Measurements from ENCODE around the gene POU3F2. TPM values are rescaled to one million over a fixed set of nuclear protein-coding genes. Genes with fewer than 3 reads are reported as not detected.

POU3F2 gene
- total RNA-seq, 1 donor from 2014 or later = not detected

GRCh38 chr6:98830146-98830545 is 4.2 kb upstream of the POU3F2 start:
- DNase-seq (ENCODE audit: low read depth, low spot score) = no peak

- no peak for DNase-seq (ENCODE audit: low read depth, low spot score)
Observed at GRCh38 chr6:98831057-98831958, 3.1 kb upstream of the POU3F2 start.

- no peak for DNase-seq (ENCODE audit: low read depth, low spot score)
Observed at GRCh38 chr6:98831959-98832283, 2.5 kb upstream of the POU3F2 start.

GRCh38 chr6:98832284-98833056 is 1.9 kb upstream of the POU3F2 start:
- DNase-seq (ENCODE audit: low read depth, low spot score) = no peak

- no peak for DNase-seq (ENCODE audit: low read depth, low spot score)
Observed at GRCh38 chr6:98833057-98833306, 1.4 kb upstream of the POU3F2 start.

GRCh38 chr6:98833307-98834059 is 891 bp upstream of the POU3F2 start:
- DNase-seq (ENCODE audit: low read depth, low spot score) = no peak

GRCh38 chr6:98835149-98836024 is 1.0 kb downstream of the POU3F2 start:
- no peak for DNase-seq (ENCODE audit: low read depth, low spot score)

- DNase-seq (ENCODE audit: low read depth, low spot score) = no peak
Observed at GRCh38 chr6:98836025-98836961, 1.9 kb downstream of the POU3F2 start.

- no peak for DNase-seq (ENCODE audit: low read depth, low spot score)
Observed at GRCh38 chr6:98836962-98837944, 2.9 kb downstream of the POU3F2 start.

GRCh38 chr6:98838032-98838431 is 3.7 kb downstream of the POU3F2 start:
- DNase-seq (ENCODE audit: low read depth, low spot score) = no peak

- no peak for DNase-seq (ENCODE audit: low read depth, low spot score)
Observed at GRCh38 chr6:98838975-98839374, 4.6 kb downstream of the POU3F2 start.

GRCh38 chr6:98839781-98840361 is 5.5 kb downstream of the POU3F2 start:
- DNase-seq (ENCODE audit: low read depth, low spot score) = no peak

GRCh38 chr6:98840385-98840784 is 6.0 kb downstream of the POU3F2 start:
- DNase-seq (ENCODE audit: low read depth, low spot score) = no peak

- no peak for DNase-seq (ENCODE audit: low read depth, low spot score)
Observed at GRCh38 chr6:98840996-98841513, 6.7 kb downstream of the POU3F2 start.

GRCh38 chr6:98841621-98842341 is 7.4 kb downstream of the POU3F2 start:
- DNase-seq (ENCODE audit: low read depth, low spot score) = no peak

- DNase-seq (ENCODE audit: low read depth, low spot score) = no peak
Observed at GRCh38 chr6:98842342-98843180, 8.2 kb downstream of the POU3F2 start.

Measured in pulmonary artery endothelial cell (primary cell).